Panc1 (cell line): ENCODE results near the gene TRRAP. TPM values are rescaled to one million over a fixed set of nuclear protein-coding genes. Genes with fewer than 3 reads are reported as not detected.

ENCODE experiments used
- ATAC-seq: fragments of 200-7000 bp; cut with Tn5 transposase; 2 replicates; pipeline ENCODE4 v1.9.1; 2020; ENCODE audit warnings: mild to moderate bottlenecking, moderate library complexity
- BruUV-seq: library from RNA; stranded (reverse); fragments of 400-500 nt; replicated peaks from 2 replicates; lab custom pipeline; 2021; lab: Mats Ljungman, UMichigan
- CTCF ChIA-PET: fragments of 300-600 bp; sonication (Branson Sonifier 250); formaldehyde crosslinking; loops from one replicate; lab custom pipeline; 2022; ENCODE audit warnings: antibody characterized with exemption; lab: Charles Lee
- POLR2A ChIA-PET: fragments of 300-600 bp; sonication (Branson Sonifier 250); formaldehyde crosslinking; loops from one replicate; lab custom pipeline; 2022; ENCODE audit warnings: antibody characterized with exemption; lab: Charles Lee
- DNase-seq: peaks from one replicate; pipeline ENCODE4 v3.0.0-alpha.2; 2010; ENCODE audit warnings: low read depth, low spot score
- H3K27ac ChIP-seq: 2 replicates; pipeline ENCODE4 v1.5.1; 2011; ENCODE audit warnings: mild to moderate bottlenecking, low read length, inconsistent platforms
- H3K27me3 ChIP-seq: fragments of 200-500 bp; sonication (Bioruptor generic); 2 replicates; pipeline ENCODE4 v1.6.0; 2014; ENCODE audit warnings: low read length, inconsistent platforms; ENCODE audit not compliant: control insufficient read depth, insufficient read depth
- H3K36me3 ChIP-seq: fragments of 200-500 bp; sonication (Bioruptor generic); 2 replicates; pipeline ENCODE4 v1.5.1; 2014; ENCODE audit warnings: inconsistent platforms, mild to moderate bottlenecking, low read length, moderate library complexity; ENCODE audit not compliant: control insufficient read depth, insufficient read depth
- H3K4me1 ChIP-seq: 2 replicates; pipeline ENCODE4 v1.5.1; 2011; ENCODE audit warnings: inconsistent platforms, mild to moderate bottlenecking, low read length, moderate library complexity; ENCODE audit not compliant: control insufficient read depth, insufficient read depth
- H3K4me3 ChIP-seq, 2 experiments: 2 replicates each; pipeline ENCODE4 v1.5.1; 2011 to 2012; ENCODE audit warnings: low read depth in 2 of 2, low read length in 2 of 2, mild to moderate bottlenecking in 2 of 2, inconsistent platforms in 1 of 2, moderate library complexity in 1 of 2
- H3K9me3 ChIP-seq: fragments of 200-500 bp; sonication (Bioruptor generic); 2 replicates; pipeline ENCODE4 v1.5.1; 2014; ENCODE audit warnings: low read depth, mild to moderate bottlenecking, inconsistent platforms, low read length, moderate library complexity; ENCODE audit not compliant: control insufficient read depth, insufficient read depth
- POLR2AphosphoS5 ChIP-seq: IDR thresholded peaks from 2 replicates; pipeline ENCODE4 v1.6.1; 2012; ENCODE audit warnings: mild to moderate bottlenecking, low read depth, low read length, moderate library complexity
- SIN3A ChIP-seq: IDR thresholded peaks from 2 replicates; pipeline ENCODE4 v1.6.1; 2012; ENCODE audit warnings: low read depth, mild to moderate bottlenecking, low read length, moderate library complexity, borderline replicate concordance; ENCODE audit not compliant: insufficient read depth
- TCF7L2 ChIP-seq: IDR thresholded peaks from 2 replicates; pipeline ENCODE4 v1.6.1; 2011; ENCODE audit warnings: mild to moderate bottlenecking, low read depth, low read length, inconsistent platforms
- in situ Hi-C: cut with HindIII; loops from 2 replicates; pipeline ENCODE4 v1.10.0; 2016; ENCODE audit warnings: low sequenced_read_pairs, low pct_unique_long_range_greater_than_20kb
- intact Hi-C: fragments of 100-400 bp; cut with micrococcal nuclease; formaldehyde crosslinking; loops from one replicate; pipeline ENCODE4 v1.10.0; 2022; ENCODE audit not compliant: unreplicated experiment
- microRNA-seq: library from miRNA; unstranded; fragments of <30 nt; microRNA quantifications from one replicate; pipeline ENCODE4 v1.1.0, GENCODE V29; 2020; ENCODE audit not compliant: unreplicated experiment
- total RNA-seq: library from RNA; stranded (reverse); gene quantifications from one replicate; pipeline ENCODE4 v1.2.1, GENCODE V29; 2021; ENCODE audit not compliant: unreplicated experiment
- TF ChIP-seq, protein P1 (sequence below), 2 experiments: IDR thresholded peaks; 2 replicates each; pipeline ENCODE4 v1.6.1; 2011 to 2012; ENCODE audit warnings: low read depth in 2 of 2, control low read depth in 1 of 2, low read length in 1 of 2, mild to moderate bottlenecking in 1 of 2, moderate library complexity in 1 of 2; ENCODE audit not compliant: insufficient read depth in 1 of 2
- TF ChIP-seq, protein P2 (sequence below): fragments of 450-650 bp; IDR thresholded peaks from 2 replicates; pipeline ENCODE4 v1.5.1; 2017; ENCODE audit warnings: mild to moderate bottlenecking

Gene TRRAP
- total RNA-seq, 1 experiment from 2014 or later = 44.9 TPM

DNA sequence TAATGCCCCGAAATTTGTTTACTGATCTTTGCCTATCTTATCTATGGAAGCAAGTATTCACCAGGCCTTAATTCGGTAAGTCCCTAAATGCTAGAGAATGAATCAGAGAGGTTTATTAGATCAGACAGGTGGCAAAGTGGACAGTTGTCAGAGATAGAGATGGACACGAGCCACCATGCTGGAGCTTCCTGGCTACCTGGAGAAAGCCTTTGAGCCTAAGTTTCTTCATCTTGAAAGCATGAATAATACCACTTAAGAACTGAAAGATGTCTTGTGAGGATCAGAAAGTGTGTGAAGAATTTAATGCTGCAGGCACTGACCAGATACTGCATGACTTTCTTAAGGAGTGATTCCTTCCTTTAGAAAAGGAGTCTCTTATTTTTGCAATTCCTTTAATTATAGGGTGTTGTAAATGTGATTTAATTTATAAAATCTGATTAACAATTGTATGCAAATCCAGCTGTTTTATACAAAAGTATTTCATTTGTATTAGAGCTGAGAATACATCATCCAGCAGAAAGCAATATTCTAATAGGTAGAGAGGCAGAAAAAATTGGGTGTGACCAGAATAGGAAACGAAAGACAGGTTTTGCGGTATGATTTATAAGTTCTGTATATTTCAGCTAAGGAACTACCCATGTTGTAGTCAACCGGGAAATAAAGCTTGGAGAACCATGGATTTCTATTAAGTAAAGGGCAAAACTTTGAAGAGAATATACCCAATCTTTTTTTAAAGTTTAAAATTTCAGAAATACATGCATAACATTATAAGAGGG, 182.9 kb downstream of the TRRAP start:
- peaks cover 7% of the 10 kb centered on the region; the same call in 1 of the 2 replicates for H3K36me3 ChIP-seq
- ChIA-PET CTCF (interaction anchor here (0.6 kb wide), 1 partner anchor 13 kb away, joined by 3 read pairs; no protein-coding TSS in a partner anchor), POLR2A (no interaction called here)
- no peak for DNase-seq
- no peaks in the 10 kb centered on the region for H3K27me3 ChIP-seq
- no peak overlapping the region for H3K4me3 ChIP-seq
- TF ChIP-seq TCF7L2 (no peak), SIN3A (no peak), POLR2AphosphoS5 (no peak)
- TF ChIP-seq, protein P1, sequence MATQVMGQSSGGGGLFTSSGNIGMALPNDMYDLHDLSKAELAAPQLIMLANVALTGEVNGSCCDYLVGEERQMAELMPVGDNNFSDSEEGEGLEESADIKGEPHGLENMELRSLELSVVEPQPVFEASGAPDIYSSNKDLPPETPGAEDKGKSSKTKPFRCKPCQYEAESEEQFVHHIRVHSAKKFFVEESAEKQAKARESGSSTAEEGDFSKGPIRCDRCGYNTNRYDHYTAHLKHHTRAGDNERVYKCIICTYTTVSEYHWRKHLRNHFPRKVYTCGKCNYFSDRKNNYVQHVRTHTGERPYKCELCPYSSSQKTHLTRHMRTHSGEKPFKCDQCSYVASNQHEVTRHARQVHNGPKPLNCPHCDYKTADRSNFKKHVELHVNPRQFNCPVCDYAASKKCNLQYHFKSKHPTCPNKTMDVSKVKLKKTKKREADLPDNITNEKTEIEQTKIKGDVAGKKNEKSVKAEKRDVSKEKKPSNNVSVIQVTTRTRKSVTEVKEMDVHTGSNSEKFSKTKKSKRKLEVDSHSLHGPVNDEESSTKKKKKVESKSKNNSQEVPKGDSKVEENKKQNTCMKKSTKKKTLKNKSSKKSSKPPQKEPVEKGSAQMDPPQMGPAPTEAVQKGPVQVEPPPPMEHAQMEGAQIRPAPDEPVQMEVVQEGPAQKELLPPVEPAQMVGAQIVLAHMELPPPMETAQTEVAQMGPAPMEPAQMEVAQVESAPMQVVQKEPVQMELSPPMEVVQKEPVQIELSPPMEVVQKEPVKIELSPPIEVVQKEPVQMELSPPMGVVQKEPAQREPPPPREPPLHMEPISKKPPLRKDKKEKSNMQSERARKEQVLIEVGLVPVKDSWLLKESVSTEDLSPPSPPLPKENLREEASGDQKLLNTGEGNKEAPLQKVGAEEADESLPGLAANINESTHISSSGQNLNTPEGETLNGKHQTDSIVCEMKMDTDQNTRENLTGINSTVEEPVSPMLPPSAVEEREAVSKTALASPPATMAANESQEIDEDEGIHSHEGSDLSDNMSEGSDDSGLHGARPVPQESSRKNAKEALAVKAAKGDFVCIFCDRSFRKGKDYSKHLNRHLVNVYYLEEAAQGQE (IDR thresholded peaks at IDR 0.05; ENCODE audit: insufficient read depth in 1 of 2, low read depth in 2 of 2, low read length in 1 of 2) = no peak
- TF ChIP-seq, protein P2, sequence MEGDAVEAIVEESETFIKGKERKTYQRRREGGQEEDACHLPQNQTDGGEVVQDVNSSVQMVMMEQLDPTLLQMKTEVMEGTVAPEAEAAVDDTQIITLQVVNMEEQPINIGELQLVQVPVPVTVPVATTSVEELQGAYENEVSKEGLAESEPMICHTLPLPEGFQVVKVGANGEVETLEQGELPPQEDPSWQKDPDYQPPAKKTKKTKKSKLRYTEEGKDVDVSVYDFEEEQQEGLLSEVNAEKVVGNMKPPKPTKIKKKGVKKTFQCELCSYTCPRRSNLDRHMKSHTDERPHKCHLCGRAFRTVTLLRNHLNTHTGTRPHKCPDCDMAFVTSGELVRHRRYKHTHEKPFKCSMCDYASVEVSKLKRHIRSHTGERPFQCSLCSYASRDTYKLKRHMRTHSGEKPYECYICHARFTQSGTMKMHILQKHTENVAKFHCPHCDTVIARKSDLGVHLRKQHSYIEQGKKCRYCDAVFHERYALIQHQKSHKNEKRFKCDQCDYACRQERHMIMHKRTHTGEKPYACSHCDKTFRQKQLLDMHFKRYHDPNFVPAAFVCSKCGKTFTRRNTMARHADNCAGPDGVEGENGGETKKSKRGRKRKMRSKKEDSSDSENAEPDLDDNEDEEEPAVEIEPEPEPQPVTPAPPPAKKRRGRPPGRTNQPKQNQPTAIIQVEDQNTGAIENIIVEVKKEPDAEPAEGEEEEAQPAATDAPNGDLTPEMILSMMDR = no peak
- in situ Hi-C loops (no loop called here), intact Hi-C loops (no loop called here)
- no peaks in the 10 kb centered on the region for H3K9me3 ChIP-seq
- H3K4me1 ChIP-seq = no peaks in the 10 kb centered on the region
- no TSS peak for BruUV-seq
- no peak for ATAC-seq
- no peak overlapping the region for H3K27ac ChIP-seq

Small RNAs within 50 kb of the gene (microRNA-seq; reads per million reads assigned to microRNA genes)
- gene MIR3609 = 2.5 reads per million

Other genes starting within 250 kb of the TRRAP start
- gene TMEM130, start 8.5 kb upstream of the TRRAP start, total RNA-seq = 0.41 TPM